HEK293 (cell line): ENCODE data around the gene TEX38.

ENCODE experiments used
- CTCF ChIP-seq: fragments of 450-650 bp; formaldehyde crosslinking; IDR thresholded peaks from 2 replicates; pipeline ENCODE4 v1.5.1; 2016; ENCODE audit warnings: missing biosample characterization, missing genetic modification characterization
- HIC1 ChIP-seq: fragments of 450-650 bp; formaldehyde crosslinking; IDR thresholded peaks from 2 replicates; pipeline ENCODE4 v1.5.1; 2016; ENCODE audit warnings: missing biosample characterization, missing genetic modification characterization
- HOXA7 ChIP-seq: sonication (generic); formaldehyde crosslinking; IDR thresholded peaks from 2 replicates; pipeline ENCODE4 v1.8.1; 2022; ENCODE audit warnings: missing genetic modification reagents, borderline replicate concordance
- IKZF3 ChIP-seq: fragments of 450-650 bp; IDR thresholded peaks from 2 replicates; pipeline ENCODE4 v1.5.0; 2018; ENCODE audit warnings: missing biosample characterization, mild to moderate bottlenecking, missing genetic modification characterization, moderate library complexity
- PRDM10 ChIP-seq: fragments of 450-650 bp; formaldehyde crosslinking; IDR thresholded peaks from 2 replicates; pipeline ENCODE4 v1.5.1; 2016; ENCODE audit warnings: missing biosample characterization, missing genetic modification characterization
- SP2 ChIP-seq: fragments of 450-650 bp; formaldehyde crosslinking; IDR thresholded peaks from 2 replicates; pipeline ENCODE4 v1.5.1; 2016; ENCODE audit warnings: missing biosample characterization, missing genetic modification characterization
- ZBTB17 ChIP-seq: fragments of 450-650 bp; formaldehyde crosslinking; IDR thresholded peaks from 2 replicates; pipeline ENCODE4 v1.5.1; 2016; ENCODE audit warnings: missing biosample characterization, missing genetic modification characterization
- ZEB2 ChIP-seq: fragments of 450-650 bp; formaldehyde crosslinking; IDR thresholded peaks from 2 replicates; pipeline ENCODE4 v1.5.1; 2016; ENCODE audit warnings: missing biosample characterization, missing genetic modification characterization
- ZIC2 ChIP-seq: fragments of 450-650 bp; formaldehyde crosslinking; IDR thresholded peaks from 2 replicates; pipeline ENCODE4 v1.5.1; 2016; ENCODE audit warnings: missing biosample characterization, missing genetic modification characterization
- ZNF114 ChIP-seq: fragments of 450-650 bp; formaldehyde crosslinking; IDR thresholded peaks from 2 replicates; pipeline ENCODE4 v1.5.0; 2017; ENCODE audit warnings: missing biosample characterization, missing genetic modification characterization
- ZNF155 ChIP-seq: fragments of 450-650 bp; formaldehyde crosslinking; IDR thresholded peaks from 2 replicates; pipeline ENCODE4 v1.5.1; 2016; ENCODE audit warnings: missing biosample characterization, missing genetic modification characterization
- ZNF19 ChIP-seq: fragments of 450-650 bp; formaldehyde crosslinking; IDR thresholded peaks from 2 replicates; pipeline ENCODE4; 2016; ENCODE audit warnings: missing biosample characterization, missing genetic modification characterization, low read depth
- ZNF248 ChIP-seq: fragments of 450-650 bp; formaldehyde crosslinking; IDR thresholded peaks from 2 replicates; pipeline ENCODE4 v1.5.1; 2017; ENCODE audit warnings: missing biosample characterization, missing genetic modification characterization
- ZNF426 ChIP-seq: fragments of 450-650 bp; formaldehyde crosslinking; IDR thresholded peaks from 2 replicates; pipeline ENCODE4 v1.5.1; 2017; ENCODE audit warnings: missing biosample characterization, missing genetic modification characterization, mild to moderate bottlenecking, inconsistent platforms, moderate library complexity
- ZNF514 ChIP-seq: fragments of 450-650 bp; formaldehyde crosslinking; IDR thresholded peaks from 2 replicates; pipeline ENCODE4 v1.5.1; 2016; ENCODE audit warnings: missing biosample characterization, missing genetic modification characterization
- ZNF521 ChIP-seq: fragments of 450-650 bp; formaldehyde crosslinking; IDR thresholded peaks from 2 replicates; pipeline ENCODE4 v1.5.1; 2017; ENCODE audit warnings: missing biosample characterization, mild to moderate bottlenecking, missing genetic modification characterization
- ZNF548 ChIP-seq: fragments of 450-650 bp; formaldehyde crosslinking; IDR thresholded peaks from 2 replicates; pipeline ENCODE4 v1.5.1; 2016; ENCODE audit warnings: missing biosample characterization, missing genetic modification characterization
- ZNF560 ChIP-seq: fragments of 450-650 bp; formaldehyde crosslinking; IDR thresholded peaks from 2 replicates; pipeline ENCODE4 v1.5.1; 2017; ENCODE audit warnings: missing biosample characterization, missing genetic modification characterization, borderline replicate concordance
- ZNF626 ChIP-seq: fragments of 450-650 bp; sonication (Bioruptor Pico); formaldehyde crosslinking; IDR thresholded peaks from 2 replicates; pipeline ENCODE4 v1.5.1; 2018; ENCODE audit warnings: missing biosample characterization, missing genetic modification characterization, inconsistent platforms
- ZNF639 ChIP-seq: fragments of 450-650 bp; formaldehyde crosslinking; IDR thresholded peaks from 2 replicates; pipeline ENCODE4 v1.5.1; 2016; ENCODE audit warnings: missing biosample characterization, missing genetic modification characterization
- ZNF747 ChIP-seq: fragments of 450-650 bp; formaldehyde crosslinking; IDR thresholded peaks from 2 replicates; pipeline ENCODE4 v1.5.1; 2016; ENCODE audit warnings: missing biosample characterization, missing genetic modification characterization
- ZNF791 ChIP-seq: fragments of 450-650 bp; formaldehyde crosslinking; IDR thresholded peaks from 2 replicates; pipeline ENCODE4 v1.5.1; 2016; ENCODE audit warnings: missing biosample characterization, missing genetic modification characterization
- ZNF830 ChIP-seq: fragments of 450-650 bp; IDR thresholded peaks from 2 replicates; pipeline ENCODE4 v1.5.0; 2018; ENCODE audit warnings: missing biosample characterization, missing genetic modification characterization, low read depth, mild to moderate bottlenecking, moderate library complexity
- ZXDB ChIP-seq: fragments of 450-650 bp; formaldehyde crosslinking; IDR thresholded peaks from 2 replicates; pipeline ENCODE4 v1.5.1; 2016; ENCODE audit warnings: missing biosample characterization, missing genetic modification characterization
- TF ChIP-seq, protein P1 (sequence below): fragments of 450-650 bp; formaldehyde crosslinking; IDR thresholded peaks from 2 replicates; pipeline ENCODE4 v1.5.1; 2016; ENCODE audit warnings: missing biosample characterization, missing genetic modification characterization
- TF ChIP-seq, protein P2 (sequence below): fragments of 450-650 bp; formaldehyde crosslinking; IDR thresholded peaks from 2 replicates; pipeline ENCODE4 v1.5.1; 2016; ENCODE audit warnings: missing biosample characterization, missing genetic modification characterization
- TF ChIP-seq, protein P3 (sequence below): fragments of 450-650 bp; formaldehyde crosslinking; IDR thresholded peaks from 2 replicates; pipeline ENCODE4 v1.5.1; 2016; ENCODE audit warnings: missing biosample characterization, missing genetic modification characterization

The TEX38 gene

GRCh38 chr1:46622344-46622743 lies 49.3 kb upstream of the TEX38 start (continued):
- TF ChIP-seq PRDM10, result no peak; the same call in 1 of the 2 replicates
- TF ChIP-seq HIC1 (tag by site-specific recombination), result no peak
- 0 out of 2 replicates have a peak, but pooled peaks have one; percentile 16 for TF ChIP-seq ZBTB17 (tag by site-specific recombination)
- TF ChIP-seq, protein P1, sequence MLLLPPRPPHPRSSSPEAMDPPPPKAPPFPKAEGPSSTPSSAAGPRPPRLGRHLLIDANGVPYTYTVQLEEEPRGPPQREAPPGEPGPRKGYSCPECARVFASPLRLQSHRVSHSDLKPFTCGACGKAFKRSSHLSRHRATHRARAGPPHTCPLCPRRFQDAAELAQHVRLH (tag by site-specific recombination), result 0 out of 2 replicates have a peak, but pooled peaks have one; percentile 5
- TF ChIP-seq ZNF514, result no peak
- TF ChIP-seq ZNF548 (tag by site-specific recombination), result no peak
- no peak for TF ChIP-seq SP2 (tag by site-specific recombination)
- peak; percentile 74 for TF ChIP-seq CTCF (tag by site-specific recombination)
- no peak for TF ChIP-seq ZNF747 (tag by site-specific recombination)
- no peak for TF ChIP-seq HOXA7
- TF ChIP-seq, protein P2, sequence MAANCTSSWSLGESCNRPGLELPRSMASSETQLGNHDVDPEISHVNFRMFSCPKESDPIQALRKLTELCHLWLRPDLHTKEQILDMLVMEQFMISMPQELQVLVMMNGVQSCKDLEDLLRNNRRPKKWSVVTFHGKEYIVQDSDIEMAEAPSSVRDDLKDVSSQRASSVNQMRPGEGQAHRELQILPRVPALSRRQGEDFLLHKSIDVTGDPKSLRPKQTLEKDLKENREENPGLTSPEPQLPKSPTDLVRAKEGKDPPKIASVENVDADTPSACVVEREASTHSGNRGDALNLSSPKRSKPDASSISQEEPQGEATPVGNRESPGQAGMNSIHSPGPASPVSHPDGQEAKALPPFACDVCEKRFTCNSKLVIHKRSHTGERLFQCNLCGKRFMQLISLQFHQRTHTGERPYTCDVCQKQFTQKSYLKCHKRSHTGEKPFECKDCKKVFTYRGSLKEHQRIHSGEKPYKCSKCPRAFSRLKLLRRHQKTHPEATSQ, result no peak
- TF ChIP-seq ZNF155 (tag by site-specific recombination), result no peak
- peak; percentile 28 for TF ChIP-seq ZIC2
- TF ChIP-seq ZNF791 (tag by site-specific recombination), result no peak
- peak; percentile 36; the same call in 1 of the 2 replicates for TF ChIP-seq IKZF3
- no peak for TF ChIP-seq ZNF560 (tag by site-specific recombination)
- TF ChIP-seq ZNF521, result no peak
- no peak for TF ChIP-seq ZNF248 (tag by site-specific recombination)
- no peak for TF ChIP-seq ZNF830 (tag by site-specific recombination)
- no peak for TF ChIP-seq ZNF114 (tag by site-specific recombination)
- TF ChIP-seq ZEB2 (tag by site-specific recombination), result no peak
- no peak for TF ChIP-seq ZNF626 (tag by site-specific recombination)
- TF ChIP-seq, protein P3, sequence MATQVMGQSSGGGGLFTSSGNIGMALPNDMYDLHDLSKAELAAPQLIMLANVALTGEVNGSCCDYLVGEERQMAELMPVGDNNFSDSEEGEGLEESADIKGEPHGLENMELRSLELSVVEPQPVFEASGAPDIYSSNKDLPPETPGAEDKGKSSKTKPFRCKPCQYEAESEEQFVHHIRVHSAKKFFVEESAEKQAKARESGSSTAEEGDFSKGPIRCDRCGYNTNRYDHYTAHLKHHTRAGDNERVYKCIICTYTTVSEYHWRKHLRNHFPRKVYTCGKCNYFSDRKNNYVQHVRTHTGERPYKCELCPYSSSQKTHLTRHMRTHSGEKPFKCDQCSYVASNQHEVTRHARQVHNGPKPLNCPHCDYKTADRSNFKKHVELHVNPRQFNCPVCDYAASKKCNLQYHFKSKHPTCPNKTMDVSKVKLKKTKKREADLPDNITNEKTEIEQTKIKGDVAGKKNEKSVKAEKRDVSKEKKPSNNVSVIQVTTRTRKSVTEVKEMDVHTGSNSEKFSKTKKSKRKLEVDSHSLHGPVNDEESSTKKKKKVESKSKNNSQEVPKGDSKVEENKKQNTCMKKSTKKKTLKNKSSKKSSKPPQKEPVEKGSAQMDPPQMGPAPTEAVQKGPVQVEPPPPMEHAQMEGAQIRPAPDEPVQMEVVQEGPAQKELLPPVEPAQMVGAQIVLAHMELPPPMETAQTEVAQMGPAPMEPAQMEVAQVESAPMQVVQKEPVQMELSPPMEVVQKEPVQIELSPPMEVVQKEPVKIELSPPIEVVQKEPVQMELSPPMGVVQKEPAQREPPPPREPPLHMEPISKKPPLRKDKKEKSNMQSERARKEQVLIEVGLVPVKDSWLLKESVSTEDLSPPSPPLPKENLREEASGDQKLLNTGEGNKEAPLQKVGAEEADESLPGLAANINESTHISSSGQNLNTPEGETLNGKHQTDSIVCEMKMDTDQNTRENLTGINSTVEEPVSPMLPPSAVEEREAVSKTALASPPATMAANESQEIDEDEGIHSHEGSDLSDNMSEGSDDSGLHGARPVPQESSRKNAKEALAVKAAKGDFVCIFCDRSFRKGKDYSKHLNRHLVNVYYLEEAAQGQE (tag by site-specific recombination), result no peak
- no peak for TF ChIP-seq ZNF19 (tag by site-specific recombination)
- TF ChIP-seq ZNF639 (tag by site-specific recombination), result no peak
- no peak for TF ChIP-seq ZNF426 (tag by site-specific recombination)
- TF ChIP-seq ZXDB (tag by site-specific recombination), result no peak
